Upper lobe of left lung (tissue), 6 donors: ENCODE results near the gene CFAP100. TPM values are rescaled to one million over a fixed set of nuclear protein-coding genes. Genes with fewer than 3 reads are reported as not detected.

ENCODE experiments used
- ATAC-seq, 2 donors: fragments of 200-7000 bp; cut with Tn5 transposase; one replicate each; pipeline ENCODE4 v1.9.1; 2022; ENCODE audit warnings: mild to moderate bottlenecking in 2 of 2, moderate library complexity in 2 of 2; ENCODE audit not compliant: low FRiP score in 2 of 2
- DNase-seq, 2 donors: peaks; one replicate each; pipeline ENCODE4 v3.0.0-alpha.2; 2019 to 2020
- H3K27ac ChIP-seq, 4 donors: fragments of 200-600 bp; sonication (generic); one replicate each; pipeline ENCODE4 v1.5.1; 2016 to 2019
- H3K27me3 ChIP-seq, 4 donors: fragments of 200-600 bp; sonication (generic); one replicate each; pipeline ENCODE4 v1.5.1; 2017 to 2019
- H3K36me3 ChIP-seq, 4 donors: fragments of 200-600 bp; sonication (generic); one replicate each; pipeline ENCODE4 v1.5.1; 2016 to 2019
- H3K4me1 ChIP-seq, 4 donors: fragments of 200-600 bp; sonication (generic); one replicate each; pipeline ENCODE4 v1.5.1; 2018 to 2019
- H3K4me3 ChIP-seq, 4 donors: fragments of 200-600 bp; sonication (generic); one replicate each; pipeline ENCODE4 v1.5.1; 2017 to 2019; ENCODE audit warnings: mild to moderate bottlenecking in 2 of 4, moderate library complexity in 1 of 4
- H3K9me3 ChIP-seq, 4 donors: fragments of 200-600 bp; sonication (generic); one replicate each; pipeline ENCODE4 v1.5.1; 2018 to 2019
- EP300 ChIP-seq, 4 donors: sonication (generic); formaldehyde crosslinking; IDR thresholded peaks; one replicate each; pipeline ENCODE4 v1.5.1; 2017; ENCODE audit warnings: antibody characterized with exemption in 4 of 4, control low read depth in 2 of 4
- POLR2A ChIP-seq, 4 donors: fragments of 450-650 bp; IDR thresholded peaks; one replicate each; pipeline ENCODE4 v1.5.1; 2016 to 2017; ENCODE audit warnings: antibody characterized with exemption in 4 of 4, mild to moderate bottlenecking in 2 of 4
- POLR2AphosphoS5 ChIP-seq, 2 donors: sonication (generic); formaldehyde crosslinking; IDR thresholded peaks; one replicate each; pipeline ENCODE4 v1.5.1; 2017; ENCODE audit warnings: antibody characterized with exemption in 2 of 2
- WGBS, 2 donors: methylation state at CpG; one replicate each; pipeline ENCODE4 v1.1.5; 2017 to 2018; 5-methylcytosine and 5-hydroxymethylcytosine counted together
- total RNA-seq, 6 donors: library from RNA; depleted of rRNA in 4 of 6; stranded (reverse); fragments of >200 nt in 4 of 6; gene quantifications; one replicate each; pipeline versions ENCODE4 v1.1.0 to v1.2.1, GENCODE V29; 2016 to 2021
- TF ChIP-seq, protein P1 (sequence below), 6 experiments: fragments of 450-650 bp in 4 of 6; fragments of 200-600 bp in 2 of 6; sonication (generic) in 2 of 6; IDR thresholded peaks; one replicate each; pipeline ENCODE4 v1.5.1; 2016 to 2019; ENCODE audit warnings: antibody characterized with exemption in 6 of 6
- donor health status: DM: no; HTN: no; CAD: no; lungs with moderate emphysema.
- donor health status: DM: no; HTN: yes; CAD: no; lungs with severe emphysema.

CFAP100 gene
- total RNA-seq, 6 donors from 2014 or later = 0.09 to 57.9 (median 21.6) TPM

DNA sequence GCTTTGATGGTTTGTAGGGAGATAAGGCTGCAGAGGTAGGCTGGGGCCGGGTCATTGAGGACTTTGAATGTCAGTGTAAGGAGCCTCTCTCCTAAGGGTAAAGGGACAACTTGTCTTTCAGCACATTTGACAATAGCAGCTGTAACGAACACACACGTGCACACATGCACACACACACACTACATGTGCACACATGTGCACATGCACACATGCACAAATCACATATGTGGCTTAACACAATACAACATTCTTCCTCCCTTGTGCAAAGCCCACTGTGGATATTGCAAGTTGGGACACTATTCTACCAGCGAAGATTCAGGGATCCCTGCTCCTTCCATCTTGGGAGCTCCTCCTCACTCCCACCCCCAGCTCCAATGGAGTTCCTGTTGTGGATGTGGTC lies 1.1 kb upstream of the CFAP100 start:
- peaks cover 9 to 19% (median 16%) of the 10 kb centered on the region in 4 donors for H3K4me1 ChIP-seq
- no peaks in the 10 kb centered on the region for H3K36me3 ChIP-seq
- H3K9me3 ChIP-seq = no peaks in the 10 kb centered on the region
- TF ChIP-seq POLR2A (IDR thresholded peaks at IDR 0.05) (no peak), EP300 (IDR thresholded peaks at IDR 0.05) (no peak), POLR2AphosphoS5 (IDR thresholded peaks at IDR 0.05) (no peak)
- TF ChIP-seq, protein P1, sequence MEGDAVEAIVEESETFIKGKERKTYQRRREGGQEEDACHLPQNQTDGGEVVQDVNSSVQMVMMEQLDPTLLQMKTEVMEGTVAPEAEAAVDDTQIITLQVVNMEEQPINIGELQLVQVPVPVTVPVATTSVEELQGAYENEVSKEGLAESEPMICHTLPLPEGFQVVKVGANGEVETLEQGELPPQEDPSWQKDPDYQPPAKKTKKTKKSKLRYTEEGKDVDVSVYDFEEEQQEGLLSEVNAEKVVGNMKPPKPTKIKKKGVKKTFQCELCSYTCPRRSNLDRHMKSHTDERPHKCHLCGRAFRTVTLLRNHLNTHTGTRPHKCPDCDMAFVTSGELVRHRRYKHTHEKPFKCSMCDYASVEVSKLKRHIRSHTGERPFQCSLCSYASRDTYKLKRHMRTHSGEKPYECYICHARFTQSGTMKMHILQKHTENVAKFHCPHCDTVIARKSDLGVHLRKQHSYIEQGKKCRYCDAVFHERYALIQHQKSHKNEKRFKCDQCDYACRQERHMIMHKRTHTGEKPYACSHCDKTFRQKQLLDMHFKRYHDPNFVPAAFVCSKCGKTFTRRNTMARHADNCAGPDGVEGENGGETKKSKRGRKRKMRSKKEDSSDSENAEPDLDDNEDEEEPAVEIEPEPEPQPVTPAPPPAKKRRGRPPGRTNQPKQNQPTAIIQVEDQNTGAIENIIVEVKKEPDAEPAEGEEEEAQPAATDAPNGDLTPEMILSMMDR (IDR thresholded peaks at IDR 0.05) = no peak
- H3K27me3 ChIP-seq = peaks cover 0 to 8% (median 3%) of the 10 kb centered on the region in 4 donors
- DNase-seq = no peak
- 57 to 70% methylated on average over 3 to 4 of the region's 4 CpGs for WGBS, 2 donors
- H3K27ac ChIP-seq = no peak overlapping the region
- H3K4me3 ChIP-seq = no peak overlapping the region
- ATAC-seq = no peak

DNA sequence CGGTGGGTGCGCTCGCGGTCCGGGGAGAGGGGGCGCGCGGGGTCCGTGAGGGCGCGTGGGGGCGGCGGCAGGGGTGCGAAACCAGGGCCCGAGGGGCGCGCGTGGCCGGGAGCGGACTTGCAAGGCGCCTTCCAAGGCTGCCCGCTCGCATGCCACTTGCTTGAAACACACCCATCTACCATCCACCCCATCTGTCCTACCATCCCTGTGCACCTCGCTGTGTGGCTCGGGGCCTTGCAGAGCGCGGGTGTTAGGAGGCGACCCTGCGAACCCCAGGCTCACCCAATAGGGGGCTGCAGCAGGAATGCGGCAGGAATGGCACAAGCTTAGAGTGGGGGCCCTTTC lies 240 bp downstream of the CFAP100 start:
- ATAC-seq = no peak

GRCh38 chr3:126395846-126396513 lies 1.3 kb downstream of the CFAP100 start:
- Histone ChIP-seq H3K36me3 (no peaks in the 10 kb centered on the region), H3K27me3 (peaks cover 0 to 8% (median 3%) of the 10 kb centered on the region in 4 donors), H3K4me1 (peaks cover 0 to 8% (median 5%) of the 10 kb centered on the region in 4 donors), H3K4me3 (no peak overlapping the region), H3K9me3 (no peaks in the 10 kb centered on the region), H3K27ac (no peak overlapping the region)
- ATAC-seq = no peak
- TF ChIP-seq POLR2A (IDR thresholded peaks at IDR 0.05) = no peak
- TF ChIP-seq POLR2AphosphoS5 (IDR thresholded peaks at IDR 0.05) = no peak
- TF ChIP-seq EP300 (IDR thresholded peaks at IDR 0.05) = no peak
- TF ChIP-seq, protein P1 (IDR thresholded peaks at IDR 0.05) = no peak
- no peak for DNase-seq
- WGBS, 2 donors = 96 to 100% methylated on average over 2 to 6 of the region's 6 CpGs

More for the DNA sequence above, 240 bp downstream of the CFAP100 start:
- TF ChIP-seq, protein P1 (IDR thresholded peaks at IDR 0.05) = no peak
- no peak for TF ChIP-seq POLR2A (IDR thresholded peaks at IDR 0.05)
- TF ChIP-seq POLR2AphosphoS5 (IDR thresholded peaks at IDR 0.05) = no peak
- TF ChIP-seq EP300 (IDR thresholded peaks at IDR 0.05) = no peak
- no peak for DNase-seq
- no peaks in the 10 kb centered on the region for H3K36me3 ChIP-seq
- no peak overlapping the region for H3K27ac ChIP-seq
- H3K4me3 ChIP-seq = peak overlapping the region in 3 of 4 donors; percentile 24 to 38 (median 33)
- 10 to 36% methylated on average over 9 to 16 of the region's 30 CpGs for WGBS, 2 donors
- H3K27me3 ChIP-seq = peaks cover 0 to 8% (median 3%) of the 10 kb centered on the region in 4 donors
- no peaks in the 10 kb centered on the region for H3K9me3 ChIP-seq
- peaks cover 0 to 8% (median 5%) of the 10 kb centered on the region in 4 donors for H3K4me1 ChIP-seq

DNA sequence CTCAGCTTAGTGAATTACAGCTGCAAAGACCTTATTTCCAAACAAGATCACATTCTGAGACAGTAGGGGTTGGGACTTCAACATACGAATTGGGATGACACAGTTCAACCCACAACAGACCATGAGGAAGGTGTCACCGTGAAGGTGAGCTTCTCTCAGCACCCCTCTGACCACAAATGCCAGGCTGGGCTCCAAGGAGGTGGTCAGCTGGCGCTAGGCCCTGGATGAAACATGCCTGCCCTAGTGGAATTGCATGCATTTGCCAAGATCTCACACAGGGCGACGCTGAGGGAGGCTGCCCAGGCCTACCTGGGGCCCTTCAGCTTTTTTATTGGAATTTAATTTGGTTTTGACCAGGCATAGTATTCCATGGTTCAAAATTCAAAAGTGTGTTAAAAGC lies 1.8 kb downstream of the CFAP100 start:
- H3K36me3 ChIP-seq = no peaks in the 10 kb centered on the region
- WGBS, 2 donors = 67 to 94% methylated on average over 3 to 5 of the region's 5 CpGs
- no peaks in the 10 kb centered on the region for H3K9me3 ChIP-seq
- no peak for ATAC-seq
- H3K4me3 ChIP-seq = no peak overlapping the region
- TF ChIP-seq POLR2AphosphoS5 (IDR thresholded peaks at IDR 0.05) (no peak), EP300 (IDR thresholded peaks at IDR 0.05) (no peak), POLR2A (IDR thresholded peaks at IDR 0.05) (no peak)
- TF ChIP-seq, protein P1 (IDR thresholded peaks at IDR 0.05) = no peak
- H3K4me1 ChIP-seq = peaks cover 0 to 8% (median 5%) of the 10 kb centered on the region in 4 donors
- no peak for DNase-seq
- peaks cover 0 to 8% (median 3%) of the 10 kb centered on the region in 4 donors for H3K27me3 ChIP-seq
- no peak overlapping the region for H3K27ac ChIP-seq
